Keratinocyte (primary cell): ENCODE results near the gene STARD3. TPM values are rescaled to one million over a fixed set of nuclear protein-coding genes. Genes with fewer than 3 reads are reported as not detected.
A peak's percentile ranks its signal among the peaks of the same experiment; 100 is the strongest.

Source experiments
- DNase-seq: peaks from one replicate; pipeline ENCODE4 v3.0.0-alpha.2; 2011; ENCODE audit warnings: low read depth, missing footprints, low spot score
- FAIRE-seq: peaks from 2 replicates; lab custom pipeline; 2011; peaks lifted over from hg19 to GRCh38; lab: Jason Lieb, UNC
- H2AFZ ChIP-seq: 2 replicates; pipeline ENCODE4 v1.6.0; 2012; ENCODE audit warnings: low read length, control low read depth, inconsistent platforms; ENCODE audit not compliant: control insufficient read depth
- H3K27ac ChIP-seq: 2 replicates; pipeline ENCODE4 v1.5.1; 2011; ENCODE audit warnings: low read length; ENCODE audit not compliant: control insufficient read depth, insufficient read depth
- H3K27me3 ChIP-seq: 3 replicates; pipeline ENCODE4 v1.6.0; 2011; ENCODE audit warnings: low read length; ENCODE audit not compliant: control insufficient read depth, insufficient read depth; ENCODE audit errors: extremely low read depth
- H3K36me3 ChIP-seq, 2 experiments: 2 replicates in 1 of 2; 3 replicates in 1 of 2; pipeline ENCODE4 v1.5.1; 2011; ENCODE audit warnings: low read length in 2 of 2, mild to moderate bottlenecking in 1 of 2; ENCODE audit not compliant: control insufficient read depth in 2 of 2, insufficient read depth in 2 of 2; ENCODE audit errors: extremely low read depth in 1 of 2
- H3K4me1 ChIP-seq: 3 replicates; pipeline ENCODE4 v1.5.1; 2011; ENCODE audit warnings: low read length; ENCODE audit not compliant: control insufficient read depth, insufficient read depth; ENCODE audit errors: extremely low read depth
- H3K4me2 ChIP-seq: 3 replicates; pipeline ENCODE4 v1.6.0; 2011; ENCODE audit warnings: low read depth, low read length; ENCODE audit not compliant: control insufficient read depth, insufficient read depth; ENCODE audit errors: extremely low read depth
- H3K4me3 ChIP-seq, 3 experiments: fragments of 200-600 bp in 1 of 3; sonication (generic) in 1 of 3; 2 replicates in 2 of 3; 3 replicates in 1 of 3; pipeline ENCODE4 v1.5.1; 2011 to 2016; ENCODE audit warnings: low read length in 3 of 3, mild to moderate bottlenecking in 3 of 3, control low read depth in 2 of 3, inconsistent platforms in 1 of 3, low read depth in 1 of 3, mixed read lengths in 1 of 3, mixed run types in 1 of 3, moderate library complexity in 1 of 3; ENCODE audit not compliant: control insufficient read depth in 2 of 3, insufficient read depth in 2 of 3; ENCODE audit errors: extremely low read depth in 1 of 3
- H3K79me2 ChIP-seq: 2 replicates; pipeline ENCODE4 v1.6.0; 2012; ENCODE audit warnings: low read length; ENCODE audit not compliant: control insufficient read depth, insufficient read depth
- H3K9ac ChIP-seq: 3 replicates; pipeline ENCODE4 v1.6.0; 2011; ENCODE audit warnings: low read length; ENCODE audit not compliant: control insufficient read depth, insufficient read depth; ENCODE audit errors: extremely low read depth
- H3K9me1 ChIP-seq: 3 replicates; pipeline ENCODE4 v1.6.0; 2011; ENCODE audit warnings: low read length; ENCODE audit not compliant: control insufficient read depth, insufficient read depth; ENCODE audit errors: extremely low read depth
- H3K9me3 ChIP-seq: 2 replicates; pipeline ENCODE4 v1.5.1; 2012; ENCODE audit warnings: low read depth, low read length; ENCODE audit not compliant: control insufficient read depth
- H4K20me1 ChIP-seq: 3 replicates; pipeline ENCODE4 v1.6.0; 2011; ENCODE audit warnings: low read length; ENCODE audit not compliant: control insufficient read depth, insufficient read depth; ENCODE audit errors: extremely low read depth
- EZH2 ChIP-seq: IDR thresholded peaks from one replicate; pipeline ENCODE4 v1.6.1; 2012; ENCODE audit warnings: inconsistent platforms, mild to moderate bottlenecking, low read length, moderate library complexity
- dilution Hi-C: fragments of 300-500 bp; cut with MboI; formaldehyde crosslinking; loops from one replicate; pipeline ENCODE4 v1.7.0; 2020; ENCODE audit warnings: low sequenced_read_pairs; ENCODE audit not compliant: extremely low pct_ligation_motif_present
- polyA plus RNA-seq, 5 experiments: library from polyadenylated mRNA; depleted of rRNA in 3 of 5; stranded (reverse) in 3 of 5; stranded (forward) in 1 of 5; unstranded in 1 of 5; fragments of >200 nt; gene quantifications; 1 replicate in 1 of 5; 2 replicates in 3 of 5; 3 replicates in 1 of 5; pipeline versions ENCODE4 v1.2.1 to v1.2.3, GENCODE V29; 2011 to 2012; ENCODE audit warnings: missing spikeins in 2 of 5, low read depth in 1 of 5, low replicate concordance in 1 of 5
- TF ChIP-seq, protein P1 (sequence below), 3 experiments: IDR thresholded peaks in 1 of 3; conservative IDR thresholded peaks in 1 of 3; optimal IDR thresholded peaks in 1 of 3; 2 replicates in 2 of 3; 3 replicates in 1 of 3; pipeline versions ENCODE3 to v1.5.1; 2011; ENCODE audit warnings: low read length in 3 of 3, mild to moderate bottlenecking in 3 of 3, moderate library complexity in 2 of 3, control low read depth in 1 of 3, inconsistent platforms in 1 of 3; ENCODE audit not compliant: insufficient read depth in 2 of 3; ENCODE audit errors: extremely low read depth in 1 of 3

The STARD3 gene
- polyA plus RNA-seq, 1 donor (not counting 4 experiments of a cell fraction or from before 2014, with no cell fraction given), result 29.0 TPM

DNA sequence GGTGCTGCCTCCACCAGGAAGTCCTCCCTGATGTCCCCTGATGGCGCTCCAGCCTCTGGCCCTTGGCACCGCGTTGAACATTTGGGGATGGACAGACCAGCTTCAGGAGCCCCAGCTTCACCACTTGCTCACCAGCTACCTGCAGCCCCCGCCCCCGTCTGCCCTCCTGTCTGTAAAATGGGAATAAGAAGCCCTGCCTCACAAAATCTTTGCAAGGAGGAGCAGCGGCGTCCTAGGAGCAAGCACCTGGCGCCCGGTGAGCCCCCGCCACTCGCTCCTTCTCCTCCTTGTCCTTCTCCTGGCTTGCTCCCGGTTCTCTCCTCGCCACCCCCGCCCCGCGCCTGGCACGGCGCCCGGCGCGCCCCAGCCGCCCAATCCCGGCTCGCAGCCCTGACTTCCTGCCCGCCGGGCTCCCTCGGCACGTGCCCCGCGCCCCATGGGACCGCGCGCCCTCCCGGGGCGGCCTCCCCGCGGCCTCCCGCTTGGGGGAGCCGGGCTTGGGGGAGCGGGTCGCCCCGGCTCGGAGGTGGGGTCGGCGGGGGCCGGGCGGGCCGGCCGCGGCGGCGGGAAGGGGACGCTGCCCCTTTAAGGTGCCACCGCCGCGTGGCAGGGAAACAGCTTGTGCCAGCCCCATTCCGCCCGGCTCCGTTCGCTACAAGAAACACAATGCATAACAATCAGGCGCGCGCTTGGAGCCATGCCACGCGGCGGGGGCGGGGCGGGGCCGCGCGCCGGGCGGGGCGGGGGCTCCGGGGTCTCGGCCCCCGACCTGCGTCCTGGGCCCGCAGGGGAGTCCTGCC lies 19.3 kb upstream of the STARD3 start:
- Histone ChIP-seq H3K4me2 (peak overlapping the region; percentile 92), H3K4me3 (peak overlapping the region; percentile 41 to 77 (median 44)), H3K4me1 (peaks cover 6% of the 10 kb centered on the region), H3K36me3 (no peaks in the 10 kb centered on the region), H3K9ac (peak overlapping the region; percentile 54), H3K79me2 (no peaks in the 10 kb centered on the region), H3K9me3 (no peaks in the 10 kb centered on the region), H3K9me1 (no peaks in the 10 kb centered on the region), H2AFZ (no peak overlapping the region), H4K20me1 (no peaks in the 10 kb centered on the region), H3K27ac (no peak overlapping the region), H3K27me3 (peaks cover 30% of the 10 kb centered on the region)
- DNase-seq (no peak), FAIRE-seq (no peak)
- dilution Hi-C loops, result no loop called here
- no peak for TF ChIP-seq EZH2
- TF ChIP-seq, protein P1, sequence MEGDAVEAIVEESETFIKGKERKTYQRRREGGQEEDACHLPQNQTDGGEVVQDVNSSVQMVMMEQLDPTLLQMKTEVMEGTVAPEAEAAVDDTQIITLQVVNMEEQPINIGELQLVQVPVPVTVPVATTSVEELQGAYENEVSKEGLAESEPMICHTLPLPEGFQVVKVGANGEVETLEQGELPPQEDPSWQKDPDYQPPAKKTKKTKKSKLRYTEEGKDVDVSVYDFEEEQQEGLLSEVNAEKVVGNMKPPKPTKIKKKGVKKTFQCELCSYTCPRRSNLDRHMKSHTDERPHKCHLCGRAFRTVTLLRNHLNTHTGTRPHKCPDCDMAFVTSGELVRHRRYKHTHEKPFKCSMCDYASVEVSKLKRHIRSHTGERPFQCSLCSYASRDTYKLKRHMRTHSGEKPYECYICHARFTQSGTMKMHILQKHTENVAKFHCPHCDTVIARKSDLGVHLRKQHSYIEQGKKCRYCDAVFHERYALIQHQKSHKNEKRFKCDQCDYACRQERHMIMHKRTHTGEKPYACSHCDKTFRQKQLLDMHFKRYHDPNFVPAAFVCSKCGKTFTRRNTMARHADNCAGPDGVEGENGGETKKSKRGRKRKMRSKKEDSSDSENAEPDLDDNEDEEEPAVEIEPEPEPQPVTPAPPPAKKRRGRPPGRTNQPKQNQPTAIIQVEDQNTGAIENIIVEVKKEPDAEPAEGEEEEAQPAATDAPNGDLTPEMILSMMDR (optimal IDR thresholded peaks at IDR 0.05 in 1 of 3, IDR thresholded peaks at IDR 0.05 in 1 of 3, conservative IDR thresholded peaks at IDR 0.05 in 1 of 3; ENCODE audit: extremely low read depth in 1 of 3, insufficient read depth in 2 of 3, low read length in 3 of 3), result no peak

DNA sequence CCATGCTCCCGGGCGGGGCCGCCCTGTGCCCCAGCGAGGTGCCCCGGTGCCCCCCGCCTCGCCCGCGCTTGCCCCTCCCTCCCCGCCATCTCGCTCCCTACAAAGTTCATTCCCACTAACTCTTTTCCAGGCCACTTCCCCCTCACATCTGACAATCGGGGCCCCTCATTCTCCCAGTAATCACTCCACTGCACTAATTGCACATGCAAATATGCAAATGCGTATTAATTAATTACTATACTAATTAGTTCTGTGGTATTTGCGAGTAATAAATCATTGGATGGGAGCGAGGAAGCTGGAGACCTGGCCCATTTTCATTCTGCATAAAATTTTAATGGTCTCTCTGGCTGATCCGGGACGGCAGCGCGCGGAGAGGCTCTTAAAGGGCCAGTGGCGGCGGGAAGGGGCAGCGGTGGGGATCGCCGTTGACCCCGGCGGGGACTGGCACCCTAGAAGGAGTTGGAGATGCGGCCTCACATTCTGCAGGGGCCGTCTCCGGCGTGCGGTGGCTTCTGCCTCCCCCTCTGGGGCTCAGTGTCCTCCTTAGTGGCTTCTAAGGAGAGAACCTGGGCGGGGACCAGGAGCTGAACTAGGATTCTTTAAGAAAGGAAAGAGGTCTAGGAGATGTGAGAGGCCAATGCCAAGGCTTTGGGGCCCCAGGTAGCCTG lies 18.6 kb upstream of the STARD3 start:
- no peak for FAIRE-seq
- peaks cover 2% of the 10 kb centered on the region for H4K20me1 ChIP-seq
- no peaks in the 10 kb centered on the region for H3K9me3 ChIP-seq
- H3K4me1 ChIP-seq, result peaks cover 9% of the 10 kb centered on the region
- TF ChIP-seq, protein P1 (optimal IDR thresholded peaks at IDR 0.05 in 1 of 3, IDR thresholded peaks at IDR 0.05 in 1 of 3, conservative IDR thresholded peaks at IDR 0.05 in 1 of 3; ENCODE audit: extremely low read depth in 1 of 3, insufficient read depth in 2 of 3, low read length in 3 of 3), result no peak
- no peak for TF ChIP-seq EZH2
- peak overlapping the region; percentile 54 for H3K9ac ChIP-seq
- DNase-seq, result no peak
- H3K9me1 ChIP-seq, result no peaks in the 10 kb centered on the region
- peak overlapping the region; percentile 41 to 80 (median 77) for H3K4me3 ChIP-seq
- peak overlapping the region; percentile 65 for H2AFZ ChIP-seq
- H3K27ac ChIP-seq, result no peak overlapping the region
- no peaks in the 10 kb centered on the region for H3K36me3 ChIP-seq
- peaks cover 30% of the 10 kb centered on the region for H3K27me3 ChIP-seq
- peak overlapping the region; percentile 92 for H3K4me2 ChIP-seq
- dilution Hi-C loops, result no loop called here
- no peaks in the 10 kb centered on the region for H3K79me2 ChIP-seq
